ENCODE results near the gene TPTE2. TPM values are rescaled to one million over a fixed set of nuclear protein-coding genes. Genes with fewer than 3 reads are reported as not detected.

TPTE2 gene
- total RNA-seq, 6 experiments from 2014 or later: not detected

GRCh38 chr13:19604306-19604705, 43.0 kb upstream of the TPTE2 start:
- WGBS (ENCODE audit: insufficient coverage, low coverage, low lambda C conversion rate, missing lambda C conversion rate): 45% methylated on average over 5 of the region's 6 CpGs

GRCh38 chr13:19601749-19602725, 40.7 kb upstream of the TPTE2 start:
- H3K27me3 ChIP-seq: peaks cover 0 to 13% of the 10 kb centered on the region in 2 donors
- H3K36me3 ChIP-seq: no peaks in the 10 kb centered on the region
- peaks cover 0 to 4% (median 0%) of the 10 kb centered on the region in 4 donors for H3K9me3 ChIP-seq
- 1% methylated on average over 20 of the region's 108 CpGs for WGBS (ENCODE audit: insufficient coverage, low coverage, low lambda C conversion rate, missing lambda C conversion rate)
- ATAC-seq: peak; percentile 71 to 81 (median 76)
- intact Hi-C loops (cut with DNase I): no loop called here
- H3K4me1 ChIP-seq: no peaks in the 10 kb centered on the region
- peak overlapping the region; percentile 42 to 56 (median 46) for H3K4me3 ChIP-seq
- H3K27ac ChIP-seq: no peak overlapping the region
- peak in 1 of 3 donors; percentile 48 for DNase-seq
- TF ChIP-seq POLR2A (IDR thresholded peaks at IDR 0.05) (no peak), CTCF (IDR thresholded peaks at IDR 0.05) (peak in 1 of 4 donors; percentile 29)

More at GRCh38 chr13:19604306-19604705, 43.0 kb upstream of the TPTE2 start:
- H3K9me3 ChIP-seq: peaks cover 0 to 4% (median 0%) of the 10 kb centered on the region in 4 donors
- intact Hi-C loops (cut with DNase I): no loop called here
- H3K27me3 ChIP-seq: peaks cover 0 to 13% of the 10 kb centered on the region in 2 donors
- DNase-seq (no peak), ATAC-seq (no peak)
- no peaks in the 10 kb centered on the region for H3K4me1 ChIP-seq
- no peak overlapping the region for H3K27ac ChIP-seq
- no peak overlapping the region for H3K4me3 ChIP-seq
- TF ChIP-seq POLR2A (IDR thresholded peaks at IDR 0.05): no peak
- TF ChIP-seq CTCF (IDR thresholded peaks at IDR 0.05): no peak
- no peaks in the 10 kb centered on the region for H3K36me3 ChIP-seq

- DNase-seq (no peak), ATAC-seq (no peak)
- intact Hi-C loops (cut with DNase I): no loop called here
These were observed 36.2 kb upstream of the TPTE2 start for GRCh38 chr13:19597523-19597922.

GRCh38 chr13:19596960-19597361, 35.6 kb upstream of the TPTE2 start:
- Histone ChIP-seq H3K4me3 (no peak overlapping the region), H3K9me3 (no peaks in the 10 kb centered on the region), H3K4me1 (no peaks in the 10 kb centered on the region), H3K27me3 (peaks cover 0 to 5% of the 10 kb centered on the region in 2 donors), H3K36me3 (no peaks in the 10 kb centered on the region), H3K27ac (no peak overlapping the region)
- WGBS (ENCODE audit: insufficient coverage, low coverage, low lambda C conversion rate, missing lambda C conversion rate): 60% methylated on average over 5 of the region's 6 CpGs
- intact Hi-C loops (cut with DNase I): no loop called here
- peak in 2 of 4 donors; percentile 77 to 95 for ATAC-seq
- peak in 1 of 3 donors; percentile 25 for DNase-seq
- TF ChIP-seq POLR2A (IDR thresholded peaks at IDR 0.05): no peak
- no peak for TF ChIP-seq CTCF (IDR thresholded peaks at IDR 0.05)

More at GRCh38 chr13:19597523-19597922, 36.2 kb upstream of the TPTE2 start:
- no peak overlapping the region for H3K27ac ChIP-seq
- no peak overlapping the region for H3K4me3 ChIP-seq
- peaks cover 0 to 10% of the 10 kb centered on the region in 2 donors for H3K27me3 ChIP-seq
- H3K36me3 ChIP-seq: no peaks in the 10 kb centered on the region
- 36% methylated on average over 1 of the region's 5 CpGs for WGBS (ENCODE audit: insufficient coverage, low coverage, low lambda C conversion rate, missing lambda C conversion rate)
- no peaks in the 10 kb centered on the region for H3K9me3 ChIP-seq
- TF ChIP-seq CTCF (IDR thresholded peaks at IDR 0.05) (no peak), POLR2A (IDR thresholded peaks at IDR 0.05) (no peak)
- no peaks in the 10 kb centered on the region for H3K4me1 ChIP-seq

All from right lobe of liver (tissue), 6 donors.